CD4-positive, alpha-beta T cell (primary cell): ENCODE measurements around the gene HIRA. TPM values are rescaled to one million over a fixed set of nuclear protein-coding genes. Genes with fewer than 3 reads are reported as not detected.

Source experiments
- ATAC-seq: fragments of 200-7000 bp; cut with Tn5 transposase; one replicate; pipeline ENCODE4 v1.10.0; 2022; ENCODE audit warnings: mild to moderate bottlenecking; ENCODE audit not compliant: poor library complexity
- CTCF ChIA-PET: fragments of 350-600 bp; sonication (Branson Sonifier 250); formaldehyde crosslinking; loops from one replicate; lab custom pipeline; 2021; ENCODE audit warnings: antibody characterized with exemption, inconsistent platforms; lab: Charles Lee
- POLR2A ChIA-PET: fragments of 350-600 bp; sonication (Branson Sonifier 250); formaldehyde crosslinking; loops from one replicate; lab custom pipeline; 2021; ENCODE audit warnings: antibody characterized with exemption, inconsistent platforms; lab: Charles Lee
- DNase-seq, 14 experiments: peaks; one replicate each; pipeline ENCODE4 v3.0.0-alpha.2; 2013 to 2020; ENCODE audit warnings: mixed read lengths in 2 of 14
- H3K27ac ChIP-seq, 2 donors: one replicate each; pipeline versions ENCODE4 v1.5.1 to v1.7.0; 2013; ENCODE audit warnings: low read length in 2 of 2, low read depth in 1 of 2, mild to moderate bottlenecking in 1 of 2
- H3K27me3 ChIP-seq, 2 experiments: 1 replicate in 1 of 2; 2 replicates in 1 of 2; pipeline versions ENCODE4 v1.6.1 to v1.7.0; 2013; ENCODE audit warnings: low read length in 2 of 2, control low read depth in 1 of 2, mild to moderate bottlenecking in 1 of 2, moderate library complexity in 1 of 2; ENCODE audit not compliant: insufficient read depth in 2 of 2, control insufficient read depth in 1 of 2
- H3K36me3 ChIP-seq: one replicate; pipeline ENCODE4 v1.6.1; 2013; ENCODE audit warnings: low read length, control low read depth; ENCODE audit not compliant: insufficient read depth
- H3K4me1 ChIP-seq: one replicate; pipeline ENCODE4 v1.6.1; 2013; ENCODE audit warnings: low read length, control low read depth; ENCODE audit not compliant: insufficient read depth
- H3K4me3 ChIP-seq: one replicate; pipeline ENCODE4 v1.5.1; 2013; ENCODE audit warnings: mild to moderate bottlenecking, low read length, moderate library complexity
- H3K9me3 ChIP-seq, 2 experiments: 1 replicate in 1 of 2; 2 replicates in 1 of 2; pipeline versions ENCODE4 v1.6.1 to v1.7.0; 2013; ENCODE audit warnings: low read length in 2 of 2, mild to moderate bottlenecking in 2 of 2, control low read depth in 1 of 2, moderate library complexity in 1 of 2; ENCODE audit not compliant: control insufficient read depth in 1 of 2, insufficient read depth in 1 of 2
- H3K27ac Mint-ChIP-seq: one replicate; pipeline ENCODE4 v1.8.0; 2020; ENCODE audit warnings: mixed read lengths
- H3K27me3 Mint-ChIP-seq: one replicate; pipeline ENCODE4 v1.8.0; 2021; ENCODE audit warnings: mixed read lengths
- H3K36me3 Mint-ChIP-seq: one replicate; pipeline ENCODE4 v1.8.0; 2021; ENCODE audit warnings: low read depth, mixed read lengths
- H3K4me1 Mint-ChIP-seq: one replicate; pipeline ENCODE4 v1.8.0; 2021; ENCODE audit warnings: low read depth, mixed read lengths
- H3K4me3 Mint-ChIP-seq: one replicate; pipeline ENCODE4 v1.8.0; 2020; ENCODE audit warnings: mild to moderate bottlenecking, mixed read lengths
- H3K9me3 Mint-ChIP-seq: one replicate; pipeline ENCODE4 v1.8.0; 2020; ENCODE audit warnings: mixed read lengths
- CTCF ChIP-seq: fragments of 200-600 bp; IDR thresholded peaks from one replicate; pipeline ENCODE4 v1.8.0; 2022; ENCODE audit warnings: antibody characterized with exemption, mild to moderate bottlenecking
- intact Hi-C, 2 experiments: fragments of 100-400 bp; cut with DNase I in 1 of 2; cut with micrococcal nuclease in 1 of 2; formaldehyde crosslinking; loops; one replicate each; pipeline versions ENCODE4 v1.15.1 to v1.9.0; 2023 to 2025; cut with DNase I, micrococcal nuclease
- total RNA-seq, 174 experiments: library from RNA in 2 of 174; stranded (reverse) in 2 of 174; gene quantifications; one replicate each; pipeline ENCODE4 v1.2.3 and lab custom pipeline; 2021 to 2026

Gene HIRA
- total RNA-seq, 2 experiments from 2014 or later = 15.2 to 15.5 TPM

GRCh38 chr22:19376971-19377370, 54.6 kb downstream of the HIRA start:
- H3K27me3 Mint-ChIP-seq = no peaks in the 10 kb centered on the region
- ATAC-seq (no peak), DNase-seq (no peak)
- ChIA-PET CTCF (no interaction called here), POLR2A (no interaction called here)
- no peaks in the 10 kb centered on the region for H3K9me3 ChIP-seq
- H3K4me1 ChIP-seq = no peaks in the 10 kb centered on the region
- H3K27ac ChIP-seq = no peak overlapping the region
- H3K4me3 ChIP-seq = no peak overlapping the region
- intact Hi-C loops = no loop called here
- no peaks in the 10 kb centered on the region for H3K4me1 Mint-ChIP-seq
- no peak overlapping the region for H3K4me3 Mint-ChIP-seq
- no peaks in the 10 kb centered on the region for H3K9me3 Mint-ChIP-seq
- H3K36me3 ChIP-seq = peaks cover 69% of the 10 kb centered on the region
- H3K27ac Mint-ChIP-seq = no peak overlapping the region
- peaks cover 84% of the 10 kb centered on the region for H3K36me3 Mint-ChIP-seq
- no peak for TF ChIP-seq CTCF
- H3K27me3 ChIP-seq = no peaks in the 10 kb centered on the region

GRCh38 chr22:19376247-19376646, 55.3 kb downstream of the HIRA start:
- Histone ChIP-seq H3K27me3 (no peaks in the 10 kb centered on the region), H3K4me3 (no peak overlapping the region), H3K4me1 (no peaks in the 10 kb centered on the region), H3K27ac (no peak overlapping the region), H3K9me3 (no peaks in the 10 kb centered on the region), H3K36me3 (peaks cover 69% of the 10 kb centered on the region)
- ATAC-seq (no peak), DNase-seq (no peak)
- TF ChIP-seq CTCF = no peak
- Mint-ChIP-seq H3K4me3 (no peak overlapping the region), H3K27me3 (no peaks in the 10 kb centered on the region), H3K9me3 (no peaks in the 10 kb centered on the region), H3K36me3 (peaks cover 84% of the 10 kb centered on the region), H3K27ac (no peak overlapping the region), H3K4me1 (no peaks in the 10 kb centered on the region)
- intact Hi-C loops = no loop called here
- CTCF ChIA-PET = no interaction called here
- POLR2A ChIA-PET = no interaction called here

- CTCF ChIA-PET = no interaction called here
- no peaks in the 10 kb centered on the region for H3K9me3 ChIP-seq
- no peak for ATAC-seq
- H3K27me3 ChIP-seq = no peaks in the 10 kb centered on the region
- Mint-ChIP-seq H3K27ac (no peak overlapping the region), H3K27me3 (no peaks in the 10 kb centered on the region), H3K4me3 (no peak overlapping the region), H3K36me3 (peaks cover 87% of the 10 kb centered on the region), H3K9me3 (no peaks in the 10 kb centered on the region), H3K4me1 (no peaks in the 10 kb centered on the region)
- no peak for DNase-seq
- POLR2A ChIA-PET = no interaction called here
- H3K27ac ChIP-seq = no peak overlapping the region
- no peak overlapping the region for H3K4me3 ChIP-seq
- no peaks in the 10 kb centered on the region for H3K4me1 ChIP-seq
- intact Hi-C loops = no loop called here
- TF ChIP-seq CTCF = no peak
- peaks cover 75% of the 10 kb centered on the region for H3K36me3 ChIP-seq
Measured at GRCh38 chr22:19375435-19375834, 56.1 kb downstream of the HIRA start.
